HepG2 (cell line): ENCODE data around the gene LHX1. TPM values are rescaled to one million over a fixed set of nuclear protein-coding genes. Genes with fewer than 3 reads are reported as not detected.

Source experiments
- CBX2 ChIP-seq, 2 experiments: fragments of 200-600 bp in 1 of 2; sonication (generic); formaldehyde crosslinking in 1 of 2; IDR thresholded peaks; 2 replicates each; pipeline versions ENCODE4 v1.7.0 to v1.8.1; 2018 to 2022; ENCODE audit warnings: low read depth in 2 of 2, low read length in 1 of 2, mild to moderate bottlenecking in 1 of 2, missing genetic modification reagents in 1 of 2
- EED ChIP-seq: sonication (generic); formaldehyde crosslinking; IDR thresholded peaks from 2 replicates; pipeline ENCODE4 v1.5.0; 2020; ENCODE audit warnings: mild to moderate bottlenecking, missing genetic modification reagents
- HNRNPUL1 ChIP-seq: fragments of 200-400 bp; formaldehyde crosslinking; IDR thresholded peaks from 2 replicates; pipeline ENCODE4 v1.6.1; 2017; ENCODE audit warnings: low read depth, mild to moderate bottlenecking, low read length, moderate library complexity
- JARID2 ChIP-seq: sonication (generic); formaldehyde crosslinking; IDR thresholded peaks from 2 replicates; pipeline ENCODE4 v1.8.1; 2023; ENCODE audit warnings: missing genetic modification reagents, inconsistent platforms; ENCODE audit not compliant: insufficient replicate concordance
- TARDBP ChIP-seq: sonication (generic); formaldehyde crosslinking; IDR thresholded peaks from 2 replicates; pipeline ENCODE4 v1.8.0; 2022; ENCODE audit warnings: mild to moderate bottlenecking, missing genetic modification reagents
- TBP ChIP-seq: sonication (generic); formaldehyde crosslinking; IDR thresholded peaks from 2 replicates; pipeline ENCODE4 v1.5.0; 2020; ENCODE audit warnings: missing genetic modification reagents
- ZNF407 ChIP-seq: sonication (generic); formaldehyde crosslinking; IDR thresholded peaks from one replicate; pipeline ENCODE4 v1.5.1; 2020; ENCODE audit warnings: mild to moderate bottlenecking, missing genetic modification reagents; ENCODE audit errors: not compliant biosample characterization
- ZNF484 ChIP-seq: sonication (generic); formaldehyde crosslinking; IDR thresholded peaks from 2 replicates; pipeline ENCODE4 v1.5.1; 2020; ENCODE audit warnings: mild to moderate bottlenecking, low read depth, missing genetic modification reagents, borderline replicate concordance
- polyA plus RNA-seq, 8 experiments: library from polyadenylated mRNA; depleted of rRNA in 3 of 8; stranded (reverse) in 7 of 8; unstranded in 1 of 8; fragments of >200 nt; fragmentation: Illumina TruSeq in 4 of 8; extraction: Trizol in 4 of 8; gene quantifications; 2 replicates each; pipeline versions ENCODE4 v1.2.1 to v1.2.3, GENCODE V29; 2011 to 2016; ENCODE audit warnings: low read depth in 4 of 8, missing spikeins in 1 of 8, mixed read lengths in 1 of 8; ENCODE audit not compliant: insufficient read depth in 1 of 8
- total RNA-seq, 5 experiments: library from RNA; depleted of rRNA; stranded (reverse); fragments of >200 nt; fragmentation: Illumina TruSeq; extraction: Trizol; gene quantifications; 2 replicates each; pipeline ENCODE4 v1.2.3, GENCODE V29; 2016; ENCODE audit warnings: low read depth in 1 of 5
- TF ChIP-seq, protein P1 (sequence below): sonication (generic); formaldehyde crosslinking; IDR thresholded peaks from 2 replicates; pipeline ENCODE4 v1.5.0; 2020; ENCODE audit warnings: mild to moderate bottlenecking, missing genetic modification reagents, borderline replicate concordance

The LHX1 gene
- total and polyA plus RNA-seq, 2 of the 13 experiments (the other 11 are each of a cell fraction or from before 2014, with no cell fraction given): not detected

GRCh38 chr17:36936455-36937000 lies 747 bp upstream of the LHX1 start (continued):
- TF ChIP-seq ZNF407 (CRISPR knock-in tag): no peak
- no peak for TF ChIP-seq CBX2 (IDR thresholded peaks at IDR 0.05; ENCODE audit: low read depth, low read length)
- 0 out of 2 replicates have a peak, but pooled peaks have one; percentile 5 for TF ChIP-seq CBX2 (CRISPR knock-in tag; IDR thresholded peaks at IDR 0.05; ENCODE audit: low read depth)
- no peak for TF ChIP-seq ZNF484 (CRISPR knock-in tag)
- no peak for TF ChIP-seq JARID2 (CRISPR knock-in tag)
- TF ChIP-seq TARDBP (CRISPR knock-in tag): no peak
- 0 out of 2 replicates have a peak, but pooled peaks have one; percentile 23 for TF ChIP-seq EED (CRISPR knock-in tag)
- no peak for TF ChIP-seq HNRNPUL1
- TF ChIP-seq, protein P1, sequence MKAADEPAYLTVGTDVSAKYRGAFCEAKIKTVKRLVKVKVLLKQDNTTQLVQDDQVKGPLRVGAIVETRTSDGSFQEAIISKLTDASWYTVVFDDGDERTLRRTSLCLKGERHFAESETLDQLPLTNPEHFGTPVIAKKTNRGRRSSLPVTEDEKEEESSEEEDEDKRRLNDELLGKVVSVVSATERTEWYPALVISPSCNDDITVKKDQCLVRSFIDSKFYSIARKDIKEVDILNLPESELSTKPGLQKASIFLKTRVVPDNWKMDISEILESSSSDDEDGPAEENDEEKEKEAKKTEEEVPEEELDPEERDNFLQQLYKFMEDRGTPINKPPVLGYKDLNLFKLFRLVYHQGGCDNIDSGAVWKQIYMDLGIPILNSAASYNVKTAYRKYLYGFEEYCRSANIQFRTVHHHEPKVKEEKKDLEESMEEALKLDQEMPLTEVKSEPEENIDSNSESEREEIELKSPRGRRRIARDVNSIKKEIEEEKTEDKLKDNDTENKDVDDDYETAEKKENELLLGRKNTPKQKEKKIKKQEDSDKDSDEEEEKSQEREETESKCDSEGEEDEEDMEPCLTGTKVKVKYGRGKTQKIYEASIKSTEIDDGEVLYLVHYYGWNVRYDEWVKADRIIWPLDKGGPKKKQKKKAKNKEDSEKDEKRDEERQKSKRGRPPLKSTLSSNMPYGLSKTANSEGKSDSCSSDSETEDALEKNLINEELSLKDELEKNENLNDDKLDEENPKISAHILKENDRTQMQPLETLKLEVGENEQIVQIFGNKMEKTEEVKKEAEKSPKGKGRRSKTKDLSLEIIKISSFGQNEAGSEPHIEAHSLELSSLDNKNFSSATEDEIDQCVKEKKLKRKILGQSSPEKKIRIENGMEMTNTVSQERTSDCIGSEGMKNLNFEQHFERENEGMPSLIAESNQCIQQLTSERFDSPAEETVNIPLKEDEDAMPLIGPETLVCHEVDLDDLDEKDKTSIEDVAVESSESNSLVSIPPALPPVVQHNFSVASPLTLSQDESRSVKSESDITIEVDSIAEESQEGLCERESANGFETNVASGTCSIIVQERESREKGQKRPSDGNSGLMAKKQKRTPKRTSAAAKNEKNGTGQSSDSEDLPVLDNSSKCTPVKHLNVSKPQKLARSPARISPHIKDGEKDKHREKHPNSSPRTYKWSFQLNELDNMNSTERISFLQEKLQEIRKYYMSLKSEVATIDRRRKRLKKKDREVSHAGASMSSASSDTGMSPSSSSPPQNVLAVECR: no peak
- no peak for TF ChIP-seq TBP
